Mesodermal cell (in vitro differentiated cells): ENCODE results near the gene FADS6.
"Not testable (repeated sequence)": the region's sequence is repeated elsewhere in the genome, so short reads cannot be mapped to it uniquely, and the experiment has no call there.

Experiments used
- H3K27ac ChIP-seq: 2 replicates; pipeline ENCODE4 v1.7.0; 2013; ENCODE audit warnings: mild to moderate bottlenecking, low read depth, low read length, moderate library complexity; ENCODE audit not compliant: severe bottlenecking
- H3K36me3 ChIP-seq: 2 replicates; pipeline ENCODE4 v1.7.1; 2013; ENCODE audit warnings: mild to moderate bottlenecking, low read length, moderate library complexity; ENCODE audit not compliant: control insufficient read depth, insufficient read depth
- H3K4me1 ChIP-seq: one replicate; pipeline ENCODE4 v1.7.1; 2013; ENCODE audit warnings: mild to moderate bottlenecking, low read length; ENCODE audit not compliant: insufficient read depth, control insufficient read depth, poor library complexity, severe bottlenecking
- H3K4me3 ChIP-seq: 2 replicates; pipeline ENCODE4 v1.7.0; 2013; ENCODE audit warnings: low read length, control low read depth, mild to moderate bottlenecking; ENCODE audit not compliant: insufficient read depth, poor library complexity, severe bottlenecking; ENCODE audit errors: extremely low read depth
- H3K9me3 ChIP-seq: 2 replicates; pipeline ENCODE4 v1.7.1; 2013; ENCODE audit warnings: mild to moderate bottlenecking, low read length, moderate library complexity; ENCODE audit not compliant: control insufficient read depth
- WGBS, 2 experiments: methylation state at CpG; one replicate each; pipeline ENCODE4 v1.1.5; 2013; ENCODE audit warnings: missing lambda C conversion rate in 2 of 2; ENCODE audit not compliant: insufficient coverage in 2 of 2; 5-methylcytosine and 5-hydroxymethylcytosine counted together

FADS6 gene

GRCh38 chr17:74920306-74920620 is 26.8 kb upstream of the FADS6 start:
- Histone ChIP-seq H3K4me3 (no peak overlapping the region), H3K9me3 (no peaks in the 10 kb centered on the region), H3K4me1 (no peaks in the 10 kb centered on the region), H3K36me3 (no peaks in the 10 kb centered on the region), H3K27ac (no peak overlapping the region)
- 95 to 97% methylated on average over 25 to 27 of the region's 27 CpGs for WGBS, 2 experiments

DNA sequence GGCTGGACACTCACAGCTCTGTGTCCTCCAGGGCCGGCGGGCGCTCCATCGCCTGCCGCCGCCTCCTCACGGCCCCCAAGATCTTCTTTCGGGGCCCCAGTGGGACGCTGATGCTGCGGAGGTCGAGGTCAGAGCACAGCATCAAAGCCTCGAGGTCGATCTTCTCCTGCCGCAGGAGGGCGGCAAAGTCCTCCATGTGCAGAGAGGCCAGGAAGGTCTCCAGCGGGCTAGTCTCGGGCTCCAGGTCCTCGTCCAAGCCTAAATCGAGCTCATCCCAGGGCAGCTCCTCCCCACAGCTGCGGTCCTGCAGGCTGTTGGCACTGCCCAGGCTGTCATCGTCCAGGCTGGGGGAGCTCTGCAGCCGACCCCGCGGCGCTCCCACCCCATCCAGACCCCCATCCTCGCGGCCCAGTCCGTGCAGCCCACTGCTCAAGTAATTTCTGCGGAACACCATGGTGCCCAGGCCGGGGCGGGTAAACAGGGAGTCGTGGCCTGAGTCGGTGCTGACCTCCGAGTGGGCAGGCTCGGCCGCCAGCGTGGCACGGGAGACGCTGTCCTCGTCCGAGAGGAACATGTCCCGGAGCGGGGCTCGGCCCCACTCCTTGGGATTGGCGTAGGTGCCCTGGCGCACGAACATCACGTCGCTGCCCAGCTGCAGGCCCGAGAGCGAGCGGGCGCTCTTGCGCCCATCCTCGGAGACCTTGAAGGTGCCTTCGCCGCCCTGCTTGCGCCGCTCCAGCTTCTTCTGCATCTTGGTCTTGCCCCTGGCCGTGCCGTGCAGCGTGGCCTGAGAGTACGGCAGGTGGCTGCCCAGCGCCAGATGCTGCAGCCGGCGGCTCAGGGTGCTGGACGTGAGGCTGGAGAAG is 26.2 kb upstream of the FADS6 start:
- WGBS, 2 experiments, result 87% methylated on average over 67 of the region's 67 CpGs
- H3K4me1 ChIP-seq, result no peaks in the 10 kb centered on the region
- H3K4me3 ChIP-seq, result no peak overlapping the region
- H3K9me3 ChIP-seq, result no peaks in the 10 kb centered on the region
- H3K27ac ChIP-seq, result no peak overlapping the region
- no peaks in the 10 kb centered on the region for H3K36me3 ChIP-seq

GRCh38 chr17:74918906-74919305 is 25.5 kb upstream of the FADS6 start:
- WGBS, 2 experiments, result 95 to 100% methylated on average over 4 to 5 of the region's 5 CpGs
- Histone ChIP-seq H3K4me1 (no peaks in the 10 kb centered on the region), H3K9me3 (no peaks in the 10 kb centered on the region), H3K4me3 (no peak overlapping the region), H3K27ac (no peak overlapping the region), H3K36me3 (no peaks in the 10 kb centered on the region)

DNA sequence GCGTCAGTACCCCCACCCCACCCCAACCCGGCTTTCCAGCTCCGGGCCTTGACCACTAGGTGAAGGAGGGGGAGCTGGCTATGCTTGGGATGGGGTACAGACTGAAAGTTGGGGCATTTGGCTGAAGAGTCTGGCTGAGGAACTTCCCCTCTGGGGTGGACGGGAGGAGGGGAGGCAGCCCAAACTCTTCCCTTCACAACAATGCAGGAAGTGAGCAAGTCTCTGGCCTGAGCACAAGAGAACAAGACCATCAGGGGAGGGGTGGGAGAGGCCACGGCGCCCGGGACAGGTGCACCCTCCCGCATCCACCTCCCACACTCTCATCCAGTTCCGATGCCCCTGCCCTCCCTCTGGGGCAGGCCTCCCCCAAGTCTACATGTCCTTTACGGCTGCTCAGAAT is 24.0 kb upstream of the FADS6 start:
- WGBS, 2 experiments, result 98 to 100% methylated on average over 2 to 6 of the region's 10 CpGs
- Histone ChIP-seq H3K4me1 (no peaks in the 10 kb centered on the region), H3K9me3 (no peaks in the 10 kb centered on the region)

DNA sequence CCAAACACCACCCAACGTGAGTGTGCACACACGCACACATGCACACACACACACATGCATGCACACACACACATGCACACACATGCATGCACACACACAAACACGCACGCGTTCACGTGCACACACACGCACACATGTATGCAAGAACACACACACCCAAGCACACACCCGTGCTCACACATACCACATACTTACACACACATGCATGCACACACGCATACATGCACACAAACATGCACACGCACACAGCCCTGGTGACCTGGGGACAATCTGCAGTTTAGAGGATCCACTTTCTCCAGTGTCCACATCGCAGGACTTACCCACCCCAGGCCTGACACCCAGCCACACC is 23.4 kb upstream of the FADS6 start:
- 88 to 96% methylated on average over 9 to 10 of the region's 11 CpGs for WGBS, 2 experiments
- H3K36me3 ChIP-seq, result no peaks in the 10 kb centered on the region
- no peak overlapping the region for H3K4me3 ChIP-seq
- no peak overlapping the region for H3K27ac ChIP-seq
- H3K9me3 ChIP-seq, result no peaks in the 10 kb centered on the region
- H3K4me1 ChIP-seq, result no peaks in the 10 kb centered on the region

More for the DNA sequence above, 24.0 kb upstream of the FADS6 start:
- H3K36me3 ChIP-seq, result no peaks in the 10 kb centered on the region
- no peak overlapping the region for H3K27ac ChIP-seq
- no peak overlapping the region for H3K4me3 ChIP-seq

GRCh38 chr17:74916136-74916850 is 22.9 kb upstream of the FADS6 start:
- H3K4me3 ChIP-seq, result no peak overlapping the region
- H3K27ac ChIP-seq, result no peak overlapping the region
- H3K36me3 ChIP-seq, result no peaks in the 10 kb centered on the region
- no peaks in the 10 kb centered on the region for H3K9me3 ChIP-seq
- H3K4me1 ChIP-seq, result no peaks in the 10 kb centered on the region
- WGBS, 2 experiments, result 86 to 95% methylated on average over 12 of the region's 13 CpGs

DNA sequence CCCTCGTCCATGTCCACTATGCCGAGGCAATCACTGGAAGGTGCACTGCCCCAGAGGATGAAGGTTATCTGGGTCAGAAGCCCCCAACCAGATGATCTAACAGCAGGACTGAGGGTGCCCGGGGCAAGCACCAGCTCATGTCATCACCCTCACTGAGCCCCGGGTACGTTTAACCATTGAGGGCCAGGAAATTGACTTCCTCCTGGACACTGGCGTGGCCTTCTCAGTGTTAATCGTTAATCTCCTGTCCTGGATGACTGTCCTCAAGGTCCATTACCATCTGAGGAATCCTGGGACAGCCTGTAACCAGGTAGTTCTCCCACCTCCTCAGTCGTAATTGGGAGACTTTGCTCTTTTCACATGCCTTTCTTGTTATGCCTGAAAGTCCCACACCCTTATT is 18.0 kb upstream of the FADS6 start:
- not testable (repeated sequence) for H3K4me3 ChIP-seq, H3K27ac ChIP-seq, H3K4me1 ChIP-seq, H3K9me3 ChIP-seq, H3K36me3 ChIP-seq
- 88 to 95% methylated on average over 3 to 7 of the region's 8 CpGs for WGBS, 2 experiments

- H3K36me3 ChIP-seq, H3K4me1 ChIP-seq, H3K27ac ChIP-seq, H3K9me3 ChIP-seq, H3K4me3 ChIP-seq: not testable (repeated sequence)
- WGBS, 2 experiments, result 63 to 68% methylated on average over 4 of the region's 4 CpGs
Measured at GRCh38 chr17:74909097-74909496, 15.7 kb upstream of the FADS6 start.

GRCh38 chr17:74907012-74907411 is 13.6 kb upstream of the FADS6 start:
- Histone ChIP-seq H3K36me3 (no peaks in the 10 kb centered on the region), H3K4me1 (no peaks in the 10 kb centered on the region), H3K27ac (no peak overlapping the region), H3K4me3 (no peak overlapping the region), H3K9me3 (no peaks in the 10 kb centered on the region)
- WGBS, 2 experiments, result 97 to 98% methylated on average over 14 to 34 of the region's 34 CpGs

- not testable (repeated sequence) for H3K36me3 ChIP-seq, H3K27ac ChIP-seq, H3K4me1 ChIP-seq, H3K9me3 ChIP-seq, H3K4me3 ChIP-seq
- 88 to 95% methylated on average over 3 to 6 of the region's 6 CpGs for WGBS, 2 experiments
Measured at GRCh38 chr17:74906214-74906793, 12.9 kb upstream of the FADS6 start.
